ENCODE data around the gene HGS. TPM values are rescaled to one million over a fixed set of nuclear protein-coding genes. Genes with fewer than 3 reads are reported as not detected.

HGS gene
- total RNA-seq, 1 experiment from 2014 or later: 187 TPM

- DNase-seq (ENCODE audit: low spot score): no peak
- POLR2A ChIA-PET (ENCODE audit: low non-redundant PET): interaction anchor here (0.7 kb wide), 1 partner anchor 330 kb away, joined by 7 read pairs; no protein-coding TSS in a partner anchor
- BruUV-seq (replicated peaks): no TSS peak
- H3K4me3 ChIP-seq (ENCODE audit: low read depth, low read length, poor library complexity, severe bottlenecking): no peak overlapping the region
- H3K4me1 ChIP-seq (ENCODE audit: insufficient read depth, low read length, poor library complexity, severe bottlenecking): peaks cover 23% of the 10 kb centered on the region
- intact Hi-C loops (cut with micrococcal nuclease; ENCODE audit: unreplicated experiment): no loop called here
- TF ChIP-seq EZH2 (IDR thresholded peaks at IDR 0.05; ENCODE audit: borderline replicate concordance, low read depth, low read length, poor library complexity, severe bottlenecking): no peak
- no peak for TF ChIP-seq CTCF (conservative IDR thresholded peaks at IDR 0.05; ENCODE audit: low read depth, low read length)
- peak overlapping the region; percentile 97 for H3K27ac ChIP-seq (ENCODE audit: low read depth, low read length, poor library complexity, severe bottlenecking)
- CTCF ChIA-PET: no interaction called here
- peaks cover 59% of the 10 kb centered on the region for H3K36me3 ChIP-seq (ENCODE audit: insufficient read depth, low read length, poor library complexity, severe bottlenecking)
- H3K27me3 ChIP-seq (replicated peaks; ENCODE audit: insufficient read depth, low read depth, low read length, poor library complexity): no peaks in the 10 kb centered on the region
- H3K9me3 ChIP-seq (ENCODE audit: low read depth, low read length, poor library complexity, severe bottlenecking): no peaks in the 10 kb centered on the region
Observed at GRCh38 chr17:81700353-81701287, 16.8 kb downstream of the HGS start.

- POLR2A ChIA-PET (ENCODE audit: low non-redundant PET): interaction anchor here (0.7 kb wide), 1 partner anchor 365 kb away, joined by 3 read pairs; no protein-coding TSS in a partner anchor
- Histone ChIP-seq H3K27me3 (replicated peaks; ENCODE audit: insufficient read depth, low read depth, low read length, poor library complexity) (no peaks in the 10 kb centered on the region), H3K36me3 (ENCODE audit: insufficient read depth, low read length, poor library complexity, severe bottlenecking) (peaks cover 62% of the 10 kb centered on the region), H3K9me3 (ENCODE audit: low read depth, low read length, poor library complexity, severe bottlenecking) (no peaks in the 10 kb centered on the region), H3K4me1 (ENCODE audit: insufficient read depth, low read length, poor library complexity, severe bottlenecking) (peaks cover 23% of the 10 kb centered on the region), H3K4me3 (ENCODE audit: low read depth, low read length, poor library complexity, severe bottlenecking) (peak overlapping the region; percentile 98), H3K27ac (ENCODE audit: low read depth, low read length, poor library complexity, severe bottlenecking) (peak overlapping the region; percentile 97)
- TF ChIP-seq EZH2 (IDR thresholded peaks at IDR 0.05; ENCODE audit: borderline replicate concordance, low read depth, low read length, poor library complexity, severe bottlenecking) (no peak), CTCF (conservative IDR thresholded peaks at IDR 0.05; ENCODE audit: low read depth, low read length) (0 out of 2 replicates have a peak, but pooled peaks have one; percentile 9)
- CTCF ChIA-PET: no interaction called here
- intact Hi-C loops (cut with micrococcal nuclease; ENCODE audit: unreplicated experiment): no loop called here
- DNase-seq (ENCODE audit: low spot score): no peak
- BruUV-seq (replicated peaks): no TSS peak
Observed at GRCh38 chr17:81701288-81702071, 17.7 kb downstream of the HGS start.

- peaks cover 69% of the 10 kb centered on the region for H3K36me3 ChIP-seq (ENCODE audit: insufficient read depth, low read length, poor library complexity, severe bottlenecking)
- peak within 1 kb of the TSS; percentile 98 for H3K4me3 ChIP-seq (ENCODE audit: low read depth, low read length, poor library complexity, severe bottlenecking)
- peak; percentile 97 for DNase-seq (ENCODE audit: low spot score)
- no peaks in the 10 kb centered on the region for H3K9me3 ChIP-seq (ENCODE audit: low read depth, low read length, poor library complexity, severe bottlenecking)
- BruUV-seq (replicated peaks): no TSS peak
- H3K4me1 ChIP-seq (ENCODE audit: insufficient read depth, low read length, poor library complexity, severe bottlenecking): peaks cover 23% of the 10 kb centered on the region
- ChIA-PET POLR2A (ENCODE audit: low non-redundant PET) (no interaction called here), CTCF (no interaction called here)
- no peak for TF ChIP-seq CTCF (conservative IDR thresholded peaks at IDR 0.05; ENCODE audit: low read depth, low read length)
- TF ChIP-seq EZH2 (IDR thresholded peaks at IDR 0.05; ENCODE audit: borderline replicate concordance, low read depth, low read length, poor library complexity, severe bottlenecking): no peak
- H3K27me3 ChIP-seq (replicated peaks; ENCODE audit: insufficient read depth, low read depth, low read length, poor library complexity): no peaks in the 10 kb centered on the region
- peak within 1 kb of the TSS; percentile 97 for H3K27ac ChIP-seq (ENCODE audit: low read depth, low read length, poor library complexity, severe bottlenecking)
- intact Hi-C loops (cut with micrococcal nuclease; ENCODE audit: unreplicated experiment): no loop called here
Observed at GRCh38 chr17:81702934-81703746, 19.3 kb downstream of the HGS start, which contains the start of gene MRPL12. Gene MRPL12, plus strand, starts transcription at chr17:81703367. Its CDS starts 135 bp downstream, at chr17:81703502.

All from A673 (cell line).